ENCODE data around the gene PJA2. TPM values are rescaled to one million over a fixed set of nuclear protein-coding genes. Genes with fewer than 3 reads are reported as not detected.
"Not testable (repeated sequence)": the region's sequence is repeated elsewhere in the genome, so short reads cannot be mapped to it uniquely, and the experiment has no call there.

The PJA2 gene
- total RNA-seq, 4 donors from 2014 or later, result 43.5 to 68.1 (median 65.0) TPM

GRCh38 chr5:109291090-109291489, 118.7 kb downstream of the PJA2 start:
- H3K4me3 ChIP-seq, result no peak overlapping the region
- no peak for DNase-seq (ENCODE audit: low spot score in 2 of 2)
- H3K27me3 ChIP-seq, result no peaks in the 10 kb centered on the region
- no peaks in the 10 kb centered on the region for H3K4me1 ChIP-seq
- TF ChIP-seq EP300 (IDR thresholded peaks at IDR 0.05) (no peak), POLR2AphosphoS5 (IDR thresholded peaks at IDR 0.05) (no peak), POLR2A (IDR thresholded peaks at IDR 0.05) (no peak)
- TF ChIP-seq, protein P1, sequence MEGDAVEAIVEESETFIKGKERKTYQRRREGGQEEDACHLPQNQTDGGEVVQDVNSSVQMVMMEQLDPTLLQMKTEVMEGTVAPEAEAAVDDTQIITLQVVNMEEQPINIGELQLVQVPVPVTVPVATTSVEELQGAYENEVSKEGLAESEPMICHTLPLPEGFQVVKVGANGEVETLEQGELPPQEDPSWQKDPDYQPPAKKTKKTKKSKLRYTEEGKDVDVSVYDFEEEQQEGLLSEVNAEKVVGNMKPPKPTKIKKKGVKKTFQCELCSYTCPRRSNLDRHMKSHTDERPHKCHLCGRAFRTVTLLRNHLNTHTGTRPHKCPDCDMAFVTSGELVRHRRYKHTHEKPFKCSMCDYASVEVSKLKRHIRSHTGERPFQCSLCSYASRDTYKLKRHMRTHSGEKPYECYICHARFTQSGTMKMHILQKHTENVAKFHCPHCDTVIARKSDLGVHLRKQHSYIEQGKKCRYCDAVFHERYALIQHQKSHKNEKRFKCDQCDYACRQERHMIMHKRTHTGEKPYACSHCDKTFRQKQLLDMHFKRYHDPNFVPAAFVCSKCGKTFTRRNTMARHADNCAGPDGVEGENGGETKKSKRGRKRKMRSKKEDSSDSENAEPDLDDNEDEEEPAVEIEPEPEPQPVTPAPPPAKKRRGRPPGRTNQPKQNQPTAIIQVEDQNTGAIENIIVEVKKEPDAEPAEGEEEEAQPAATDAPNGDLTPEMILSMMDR (IDR thresholded peaks at IDR 0.05), result no peak
- H3K27ac ChIP-seq, result no peak overlapping the region
- H3K36me3 ChIP-seq, result no peaks in the 10 kb centered on the region
- peaks cover 11% of the 10 kb centered on the region for H3K9me3 ChIP-seq
- WGBS, result 100% methylated on average over 4 of the region's 6 CpGs

GRCh38 chr5:109290231-109290630, 119.5 kb downstream of the PJA2 start:
- Histone ChIP-seq H3K36me3 (no peaks in the 10 kb centered on the region), H3K27ac (no peak overlapping the region), H3K27me3 (no peaks in the 10 kb centered on the region), H3K9me3 (peaks cover 9% of the 10 kb centered on the region), H3K4me3 (no peak overlapping the region), H3K4me1 (no peaks in the 10 kb centered on the region)
- DNase-seq (ENCODE audit: low spot score in 2 of 2), result no peak
- TF ChIP-seq, protein P1 (IDR thresholded peaks at IDR 0.05), result no peak
- TF ChIP-seq EP300 (IDR thresholded peaks at IDR 0.05), result no peak
- TF ChIP-seq POLR2A (IDR thresholded peaks at IDR 0.05), result no peak
- TF ChIP-seq POLR2AphosphoS5 (IDR thresholded peaks at IDR 0.05), result no peak
- WGBS, result no CpG with 5 or more reads among the region's 2 CpGs

- 91% methylated on average over 4 of the region's 4 CpGs for WGBS
- H3K9me3 ChIP-seq; H3K27me3 ChIP-seq; DNase-seq (ENCODE audit: low spot score in 2 of 2); H3K36me3 ChIP-seq; H3K4me1 ChIP-seq; H3K4me3 ChIP-seq; H3K27ac ChIP-seq: not testable (repeated sequence)
These were observed 123.1 kb downstream of the PJA2 start for GRCh38 chr5:109286628-109287027.

Data from suprapubic skin (tissue), 4 donors.